ENCODE data around the gene TNP1.

Gene TNP1

GRCh38 chr2:216842636-216843035 lies 17.2 kb downstream of the TNP1 start:
- DNase-seq (ENCODE audit: low read depth in 1 of 2, low spot score in 1 of 2), result no peak

DNA sequence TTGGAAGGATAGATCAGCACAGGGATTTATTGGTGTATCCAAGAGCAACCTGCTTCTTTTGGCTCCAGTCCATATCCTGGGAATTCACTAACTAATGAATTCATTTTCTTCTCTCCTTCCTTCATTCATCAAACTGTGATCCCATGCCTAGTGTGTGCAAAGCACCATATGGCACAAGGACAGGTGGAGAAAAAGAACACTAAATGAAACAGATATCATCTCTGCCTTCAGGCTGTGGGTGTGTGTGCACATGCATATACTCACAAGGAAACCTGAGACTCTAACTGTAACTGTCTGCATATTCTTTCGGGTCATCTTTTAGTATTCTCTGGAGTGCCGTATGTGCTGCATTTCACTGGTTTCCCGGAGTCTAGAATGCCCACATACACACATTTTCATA lies 20.2 kb downstream of the TNP1 start:
- DNase-seq (ENCODE audit: low read depth in 1 of 2, low spot score in 1 of 2), result no peak

- DNase-seq (ENCODE audit: low read depth in 1 of 2, low spot score in 1 of 2), result no peak
Observed at GRCh38 chr2:216838151-216838550, 21.7 kb downstream of the TNP1 start.

DNA sequence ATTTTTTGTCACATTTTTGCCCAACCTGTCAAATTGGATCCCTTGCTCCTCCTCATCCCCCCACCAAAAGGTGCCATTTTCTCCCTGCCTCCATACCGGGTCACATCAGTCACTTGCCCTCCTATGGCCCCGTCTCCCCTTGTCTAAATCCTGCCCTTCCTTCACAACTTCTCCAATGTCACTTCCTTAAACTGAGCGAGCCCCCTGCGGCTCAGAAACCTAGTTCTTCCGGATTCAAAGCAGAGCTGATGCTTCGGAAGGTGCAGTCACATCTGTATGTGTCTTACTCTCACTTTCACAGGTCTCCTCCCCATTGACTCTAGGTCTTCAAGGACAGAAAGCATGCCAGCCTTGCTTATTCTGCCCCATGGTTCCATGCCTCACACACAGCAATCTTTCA lies 22.1 kb downstream of the TNP1 start:
- DNase-seq (ENCODE audit: low read depth in 1 of 2, low spot score in 1 of 2), result no peak

DNA sequence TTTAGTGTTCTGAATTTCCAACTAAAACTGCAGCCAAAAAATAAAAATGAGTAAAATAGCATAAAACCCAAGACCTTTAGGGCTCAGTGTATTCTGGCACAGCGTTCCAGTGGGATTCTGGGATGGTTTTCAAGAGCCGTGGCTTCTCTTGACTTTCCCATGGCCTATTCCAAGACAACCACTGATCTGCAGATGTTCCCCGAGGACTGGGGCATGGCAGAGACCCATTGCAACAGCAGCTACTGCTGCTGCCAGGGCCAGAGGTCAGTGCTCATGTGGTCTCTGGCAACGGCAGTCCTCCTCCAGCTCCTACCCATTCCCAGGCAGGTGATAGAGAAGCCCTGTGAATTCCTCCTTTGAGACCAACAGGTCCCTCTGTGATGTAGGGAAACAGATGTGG lies 26.8 kb downstream of the TNP1 start:
- no peak for DNase-seq (ENCODE audit: low read depth in 1 of 2, low spot score in 1 of 2)

DNA sequence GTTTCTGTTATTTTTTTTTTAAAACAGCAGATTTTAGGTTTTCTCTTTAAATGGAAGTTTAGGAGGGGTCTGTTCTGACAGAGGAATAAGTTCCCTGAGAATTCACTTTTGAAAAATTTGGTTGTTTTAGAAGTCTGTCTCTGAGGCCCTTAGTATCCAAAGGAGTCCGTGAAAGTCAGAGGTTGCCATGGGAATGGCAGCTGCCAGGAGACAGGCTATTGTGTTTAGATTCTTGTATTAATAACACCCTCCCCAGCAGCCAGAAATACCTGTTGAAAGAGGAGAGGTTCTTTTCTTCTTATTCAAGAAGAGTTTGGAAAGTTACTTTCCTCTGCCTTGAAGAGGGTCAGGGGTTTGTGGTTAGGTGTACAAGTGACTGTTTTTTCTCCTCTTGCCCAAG lies 29.5 kb downstream of the TNP1 start:
- DNase-seq (ENCODE audit: low read depth in 1 of 2, low spot score in 1 of 2), result no peak

GRCh38 chr2:216829533-216829932 lies 30.3 kb downstream of the TNP1 start:
- DNase-seq (ENCODE audit: low read depth in 1 of 2, low spot score in 1 of 2), result no peak

DNA sequence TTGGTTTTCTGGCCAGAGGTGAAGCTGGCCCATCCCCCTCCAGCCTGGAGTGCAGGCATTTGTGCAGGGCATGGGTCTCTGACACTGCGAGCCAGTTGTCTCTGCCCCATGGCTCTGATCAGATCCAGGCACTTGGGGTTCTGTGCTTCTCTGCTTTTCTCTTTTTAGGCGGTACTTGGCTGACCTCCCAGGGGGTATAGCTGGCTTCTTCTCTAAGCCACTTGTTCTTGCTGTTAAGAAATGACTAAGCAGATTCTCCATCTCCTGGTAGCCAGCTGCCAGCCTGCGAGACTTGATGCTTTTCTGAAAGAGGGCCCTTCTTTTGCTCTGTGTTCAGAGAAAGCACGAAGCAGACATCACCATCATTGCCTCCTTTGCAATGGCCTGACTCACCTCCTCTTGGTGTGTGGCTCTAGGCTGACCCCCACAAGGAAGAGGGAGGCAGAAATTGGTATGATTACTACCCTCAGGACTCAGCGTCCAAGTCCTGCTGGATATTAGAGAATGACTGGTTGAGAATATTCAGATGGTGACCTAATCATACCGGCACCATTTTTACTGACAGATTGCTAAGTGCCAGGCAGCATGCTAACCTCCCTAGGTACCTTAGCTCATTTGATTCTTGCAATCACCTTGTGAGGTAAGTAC lies 32.7 kb downstream of the TNP1 start:
- no peak for DNase-seq (ENCODE audit: low read depth in 1 of 2, low spot score in 1 of 2)

- no peak for DNase-seq (ENCODE audit: low read depth in 1 of 2, low spot score in 1 of 2)
Observed at GRCh38 chr2:216822470-216822869, 37.4 kb downstream of the TNP1 start.

GRCh38 chr2:216820709-216821108 lies 39.2 kb downstream of the TNP1 start:
- no peak for DNase-seq (ENCODE audit: low read depth in 1 of 2, low spot score in 1 of 2)

DNA sequence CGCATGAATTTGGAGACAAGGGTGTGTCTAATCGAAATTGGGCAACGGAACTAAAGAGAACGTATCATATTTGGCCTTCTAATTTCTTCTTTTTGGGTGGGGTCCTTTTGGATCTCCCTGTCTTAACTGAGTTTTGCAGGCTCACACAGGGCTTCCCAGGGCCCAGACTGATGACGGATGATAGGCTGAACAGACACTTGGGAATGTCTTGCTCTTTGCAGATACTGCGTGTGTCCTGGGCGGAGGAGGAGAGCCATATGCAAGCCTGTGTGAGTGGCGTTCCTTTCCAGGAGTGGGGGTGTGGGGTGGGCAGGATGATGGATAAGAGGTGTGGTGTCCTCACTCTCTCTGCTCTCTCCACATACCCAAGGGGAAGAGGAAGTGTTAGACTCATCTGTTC lies 40.1 kb downstream of the TNP1 start:
- no peak for DNase-seq (ENCODE audit: low read depth in 1 of 2, low spot score in 1 of 2)

- no peak for DNase-seq (ENCODE audit: low read depth in 1 of 2, low spot score in 1 of 2)
Observed at GRCh38 chr2:216819055-216819454, 40.8 kb downstream of the TNP1 start.

DNA sequence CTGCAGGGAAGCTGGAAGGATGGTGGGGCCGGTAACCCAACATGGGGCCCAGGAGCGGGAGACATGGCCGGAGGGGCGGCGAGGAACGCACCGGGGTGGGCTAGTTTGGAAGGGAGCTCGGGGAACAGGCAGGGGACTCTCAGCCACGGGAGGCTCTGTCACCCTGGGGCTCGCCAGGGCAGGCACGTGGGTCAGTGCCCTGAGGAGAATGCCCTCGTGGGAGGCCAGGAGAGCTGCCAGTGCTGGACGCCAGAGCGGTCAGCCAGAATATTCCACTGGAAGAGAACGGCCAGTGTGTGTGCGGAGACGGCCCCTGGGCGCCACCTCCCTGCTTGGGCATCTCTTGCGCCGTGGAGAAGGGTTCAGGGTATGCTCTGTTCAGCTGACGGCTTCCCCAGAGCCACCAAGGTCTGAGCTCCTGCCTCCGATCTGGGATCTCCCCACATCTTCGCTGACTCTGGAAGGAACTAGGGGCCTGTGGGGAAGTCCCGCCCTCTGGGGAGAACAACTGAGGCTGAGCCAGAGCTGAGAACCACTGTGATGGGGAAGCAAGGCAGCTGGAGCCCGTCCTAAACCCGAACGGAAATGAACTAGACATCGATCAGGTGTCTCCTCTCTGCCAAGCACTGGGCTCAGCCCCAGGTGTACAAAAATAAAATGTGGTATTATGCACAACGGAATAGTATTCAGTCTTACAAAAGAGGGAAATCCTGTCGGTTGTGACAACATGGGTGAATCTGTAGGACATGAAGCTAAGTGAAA lies 49.3 kb downstream of the TNP1 start:
- no peak for DNase-seq (ENCODE audit: low read depth in 1 of 2, low spot score in 1 of 2)

Data from stimulated activated CD4-positive, alpha-beta T cell treated with anti-CD3 and anti-CD28 coated beads, Interleukin-15, amount 100 ng/mL, for 1 hour (primary cell).